ENCODE results near the gene STAT3.
A peak's percentile ranks its signal among the peaks of the same experiment; 100 is the strongest.
"Not testable (repeated sequence)": the region's sequence is repeated elsewhere in the genome, so short reads cannot be mapped to it uniquely, and the experiment has no call there.

The STAT3 gene

GRCh38 chr17:42378359-42378958, 9.8 kb downstream of the STAT3 start:
- no peaks in the 10 kb centered on the region; the same call in 1 of the 2 replicates for H3K79me2 ChIP-seq (ENCODE audit: control insufficient read depth, low read length)
- H3K4me3 ChIP-seq (ENCODE audit: low read length): peak overlapping the region; percentile 70

GRCh38 chr17:42373896-42374295, 14.3 kb downstream of the STAT3 start:
- H3K27ac ChIP-seq (ENCODE audit: low read depth, low read length): no peak overlapping the region
- no peaks in the 10 kb centered on the region for H3K9me2 ChIP-seq (replicated peaks; ENCODE audit: control insufficient read depth, low read length)
- H3K9me3 ChIP-seq (ENCODE audit: control insufficient read depth, insufficient read depth, low read length): no peaks in the 10 kb centered on the region
- no peaks in the 10 kb centered on the region for H3K36me3 ChIP-seq (ENCODE audit: control insufficient read depth, low read length)
- peaks cover 4% of the 10 kb centered on the region; the same call in 1 of the 2 replicates for H3F3A ChIP-seq (ENCODE audit: control insufficient read depth, insufficient read depth)
- H3K4me1 ChIP-seq (ENCODE audit: control insufficient read depth, low read length): peaks cover 20% of the 10 kb centered on the region
- H3K4me3 ChIP-seq (ENCODE audit: low read length): no peak overlapping the region
- no peaks in the 10 kb centered on the region; the same call in 1 of the 2 replicates for H3K79me2 ChIP-seq (ENCODE audit: control insufficient read depth, low read length)
- no peak overlapping the region for H3K4me2 ChIP-seq (ENCODE audit: low read length)
- H4K20me1 ChIP-seq (ENCODE audit: control insufficient read depth, insufficient read depth, low read depth, low read length): no peaks in the 10 kb centered on the region
- H3K27me3 ChIP-seq (ENCODE audit: control insufficient read depth, low read length): peaks cover 12% of the 10 kb centered on the region
- TF ChIP-seq CTCF (IDR thresholded peaks at IDR 0.05; ENCODE audit: low read depth, low read length, poor library complexity, severe bottlenecking) (no peak), EZH2phosphoT487 (IDR thresholded peaks at IDR 0.05; ENCODE audit: borderline replicate concordance, low read length) (no peak)

More at GRCh38 chr17:42378359-42378958, 9.8 kb downstream of the STAT3 start:
- H4K20me1 ChIP-seq (ENCODE audit: control insufficient read depth, insufficient read depth, low read depth, low read length): no peaks in the 10 kb centered on the region
- H3K4me1 ChIP-seq (ENCODE audit: control insufficient read depth, low read length): peaks cover 29% of the 10 kb centered on the region
- no peaks in the 10 kb centered on the region for H3K9me3 ChIP-seq (ENCODE audit: control insufficient read depth, insufficient read depth, low read length)
- peaks cover 6% of the 10 kb centered on the region; the same call in 1 of the 2 replicates for H3F3A ChIP-seq (ENCODE audit: control insufficient read depth, insufficient read depth)
- peak overlapping the region; percentile 94 for H3K4me2 ChIP-seq (ENCODE audit: low read length)
- H3K27me3 ChIP-seq (ENCODE audit: control insufficient read depth, low read length): peaks cover 14% of the 10 kb centered on the region
- TF ChIP-seq CTCF (IDR thresholded peaks at IDR 0.05; ENCODE audit: low read depth, low read length, poor library complexity, severe bottlenecking) (no peak), EZH2phosphoT487 (IDR thresholded peaks at IDR 0.05; ENCODE audit: borderline replicate concordance, low read length) (no peak)
- no peak overlapping the region for H3K27ac ChIP-seq (ENCODE audit: low read depth, low read length)
- no peaks in the 10 kb centered on the region for H3K9me2 ChIP-seq (replicated peaks; ENCODE audit: control insufficient read depth, low read length)
- no peaks in the 10 kb centered on the region for H3K36me3 ChIP-seq (ENCODE audit: control insufficient read depth, low read length)

- TF ChIP-seq CTCF (IDR thresholded peaks at IDR 0.05; ENCODE audit: low read depth, low read length, poor library complexity, severe bottlenecking): no peak
- H3K27me3 ChIP-seq (ENCODE audit: control insufficient read depth, low read length): peaks cover 3% of the 10 kb centered on the region; the same call in 1 of the 2 replicates
- no peaks in the 10 kb centered on the region for H3K9me3 ChIP-seq (ENCODE audit: control insufficient read depth, insufficient read depth, low read length)
- no peaks in the 10 kb centered on the region for H3K79me2 ChIP-seq (ENCODE audit: control insufficient read depth, low read length)
- peaks cover 8% of the 10 kb centered on the region for H3K4me1 ChIP-seq (ENCODE audit: control insufficient read depth, low read length)
- H4K20me1 ChIP-seq (ENCODE audit: control insufficient read depth, insufficient read depth, low read depth, low read length): no peaks in the 10 kb centered on the region
- H3K4me2 ChIP-seq (ENCODE audit: low read length): no peak overlapping the region
- no peak overlapping the region for H3K4me3 ChIP-seq (ENCODE audit: low read length)
- no peaks in the 10 kb centered on the region for H3K9me2 ChIP-seq (replicated peaks; ENCODE audit: control insufficient read depth, low read length)
- no peaks in the 10 kb centered on the region for H3K36me3 ChIP-seq (ENCODE audit: control insufficient read depth, low read length)
- H3F3A ChIP-seq (ENCODE audit: control insufficient read depth, insufficient read depth): peaks cover 4% of the 10 kb centered on the region; the same call in 1 of the 2 replicates
- H3K27ac ChIP-seq (ENCODE audit: low read depth, low read length): no peak overlapping the region
These were observed 16.1 kb downstream of the STAT3 start for GRCh38 chr17:42372142-42372541.

GRCh38 chr17:42368797-42369561, 19.3 kb downstream of the STAT3 start:
- not testable (repeated sequence) for H3K79me2 ChIP-seq (ENCODE audit: control insufficient read depth, low read length); H3K4me2 ChIP-seq (ENCODE audit: low read length); H3K4me1 ChIP-seq (ENCODE audit: control insufficient read depth, low read length); H3K27ac ChIP-seq (ENCODE audit: low read depth, low read length); H4K20me1 ChIP-seq (ENCODE audit: control insufficient read depth, insufficient read depth, low read depth, low read length); H3K9me2 ChIP-seq (replicated peaks; ENCODE audit: control insufficient read depth, low read length); H3K4me3 ChIP-seq (ENCODE audit: low read length); H3F3A ChIP-seq (ENCODE audit: control insufficient read depth, insufficient read depth); H3K36me3 ChIP-seq (ENCODE audit: control insufficient read depth, low read length); H3K27me3 ChIP-seq (ENCODE audit: control insufficient read depth, low read length); H3K9me3 ChIP-seq (ENCODE audit: control insufficient read depth, insufficient read depth, low read length)

GRCh38 chr17:42368310-42368709, 19.9 kb downstream of the STAT3 start:
- H3K9me2 ChIP-seq (replicated peaks; ENCODE audit: control insufficient read depth, low read length); H3K4me2 ChIP-seq (ENCODE audit: low read length); H4K20me1 ChIP-seq (ENCODE audit: control insufficient read depth, insufficient read depth, low read depth, low read length); H3K27me3 ChIP-seq (ENCODE audit: control insufficient read depth, low read length); H3K4me1 ChIP-seq (ENCODE audit: control insufficient read depth, low read length); H3K9me3 ChIP-seq (ENCODE audit: control insufficient read depth, insufficient read depth, low read length); H3K4me3 ChIP-seq (ENCODE audit: low read length); H3F3A ChIP-seq (ENCODE audit: control insufficient read depth, insufficient read depth); H3K36me3 ChIP-seq (ENCODE audit: control insufficient read depth, low read length); H3K79me2 ChIP-seq (ENCODE audit: control insufficient read depth, low read length); H3K27ac ChIP-seq (ENCODE audit: low read depth, low read length): not testable (repeated sequence)

All from DOHH2 (cell line).